ENCODE data around the gene ZNF610.

- no peak for TF ChIP-seq CTCF (IDR thresholded peaks at IDR 0.05 in 2 of 3, conservative IDR thresholded peaks at IDR 0.05 in 1 of 3; ENCODE audit: borderline replicate concordance in 1 of 3, insufficient read depth in 1 of 3, low read depth in 2 of 3, low read length in 2 of 3)
- TF ChIP-seq CEBPB (IDR thresholded peaks at IDR 0.05; ENCODE audit: low read depth) = no peak
- no peak for TF ChIP-seq FOSL1 (IDR thresholded peaks at IDR 0.05; ENCODE audit: low read depth)
- no peak for TF ChIP-seq POLR2A (IDR thresholded peaks at IDR 0.05; ENCODE audit: borderline replicate concordance, extremely low read depth, insufficient read depth, insufficient read length)
- TF ChIP-seq JUND (IDR thresholded peaks at IDR 0.05) = no peak
- TF ChIP-seq CBX3 (IDR thresholded peaks at IDR 0.05; ENCODE audit: low read depth) = no peak
- no peak for TF ChIP-seq YY1 (IDR thresholded peaks at IDR 0.05; ENCODE audit: extremely low read depth, insufficient replicate concordance, low read depth, low read length)
- TF ChIP-seq ELF1 (IDR thresholded peaks at IDR 0.05; ENCODE audit: borderline replicate concordance, low read depth) = no peak
- TF ChIP-seq SP1 (IDR thresholded peaks at IDR 0.05; ENCODE audit: low read depth) = no peak
These were observed 74.2 kb downstream of the ZNF610 start for GRCh38 chr19:52410276-52410675.

Data from HCT116 (cell line).